Measurements from ENCODE around the gene ZC3H4. TPM values are rescaled to one million over a fixed set of nuclear protein-coding genes. Genes with fewer than 3 reads are reported as not detected.

Gene ZC3H4
- total and polyA plus RNA-seq, 10 of the 15 experiments (the other 5 are each of a cell fraction or from before 2014, with no cell fraction given) = 5.1 to 86.3 (median 15.5) TPM

GRCh38 chr19:47134545-47134944 lies 21.0 kb upstream of the ZC3H4 start (continued):
- no peak for TF ChIP-seq ATF2 (IDR thresholded peaks at IDR 0.05; ENCODE audit: low read length)
- TF ChIP-seq SMC3 (IDR thresholded peaks at IDR 0.05; ENCODE audit: borderline replicate concordance, low read length) = no peak
- TF ChIP-seq YBX1 (IDR thresholded peaks at IDR 0.05) = no peak

- intact Hi-C loops (cut with micrococcal nuclease; ENCODE audit: unreplicated experiment) (no loop called here), in situ Hi-C loops (cut with MboI) (no loop called here)
- 0 out of 2 replicates have a peak overlapping the region, but pooled peaks have one; percentile 16 for H3K9ac ChIP-seq (ENCODE audit: control insufficient read depth, insufficient read depth, low read length)
- POLR2A ChIA-PET = interaction anchor here (0.6 to 4.4 kb wide), 6 partner anchors 10 to 111 kb away, joined by 3 to 45 read pairs (median 3); partner anchors contain the start of gene ZC3H4
- H3K9me3 ChIP-seq (replicated peaks; ENCODE audit: control insufficient read depth, insufficient read depth, low read length) = peaks cover 3% of the 10 kb centered on the region; the same call in 1 of the 3 replicates
- RAD21 ChIA-PET (ENCODE audit: unreplicated experiment) = interaction anchor here (0.7 to 2.5 kb wide), 4 partner anchors 11 to 111 kb away, joined by 3 to 13 read pairs (median 5); partner anchors contain the start of gene ZC3H4
- WGBS (ENCODE audit: insufficient coverage, insufficient replicate concordance, low lambda C conversion rate, missing lambda C conversion rate) = 88% methylated on average over 11 of the region's 11 CpGs
- H3K27me3 ChIP-seq (replicated peaks in 1 of 2; ENCODE audit: control insufficient read depth in 2 of 2, insufficient read depth in 2 of 2, low read length in 1 of 2) = no peaks in the 10 kb centered on the region
- CTCF ChIA-PET = interaction anchor here (1.1 to 4.6 kb wide), 10 partner anchors 14 to 120 kb away, joined by 4 to 32 read pairs (median 18); no protein-coding TSS in a partner anchor
- peaks cover 0 to 2% of the 10 kb centered on the region in 2 experiments; a peak in 3 of 4 replicates for H3K36me3 ChIP-seq (ENCODE audit: control insufficient read depth in 2 of 2, insufficient read depth in 2 of 2, low read length in 1 of 2)
- SMC1A ChIA-PET (ENCODE audit: uncharacterized antibody, unreplicated experiment) = interaction anchor here (0.6 to 3.4 kb wide), 6 partner anchors 19 to 333 kb away, joined by 5 to 26 read pairs (median 16); partner anchors contain the start of gene ZC3H4
- peaks cover 67% of the 10 kb centered on the region for H3K79me2 ChIP-seq (ENCODE audit: control insufficient read depth, insufficient read depth, low read length)
- H4K20me1 ChIP-seq (ENCODE audit: control insufficient read depth, insufficient read depth) = no peaks in the 10 kb centered on the region
- H3K4me1 ChIP-seq (ENCODE audit: control insufficient read depth, insufficient read depth, low read length) = peaks cover 3% of the 10 kb centered on the region; the same call in 1 of the 2 replicates
- peak overlapping the region; percentile 43; the same call in 1 of the 2 replicates for H3K4me3 ChIP-seq
- no peak overlapping the region for H2AFZ ChIP-seq (ENCODE audit: control insufficient read depth, low read depth, low read length)
- H3K27ac ChIP-seq (ENCODE audit: control insufficient read depth, insufficient read depth) = no peak overlapping the region
- H3K4me2 ChIP-seq (ENCODE audit: control insufficient read depth, insufficient read depth) = peak overlapping the region; percentile 45
- FAIRE-seq = no peak
- TSS peak; percentile 44 for BruUV-seq (replicated peaks)
- DNase-seq (ENCODE audit: low read depth, low spot score) = no peak
- TF ChIP-seq TBL1XR1 (IDR thresholded peaks at IDR 0.05; ENCODE audit: low read depth, low read length) = no peak
- no peak for TF ChIP-seq ASH2L (IDR thresholded peaks at IDR 0.05; ENCODE audit: borderline replicate concordance, low read depth)
- no peak for TF ChIP-seq MXI1 (IDR thresholded peaks at IDR 0.05; ENCODE audit: low read depth, low read length)
- no peak for TF ChIP-seq SIN3A (IDR thresholded peaks at IDR 0.05; ENCODE audit: low read depth, low read length)
- 0 out of 2 replicates have a peak, but pooled peaks have one; percentile 8 for TF ChIP-seq NFYB (IDR thresholded peaks at IDR 0.05; ENCODE audit: insufficient read depth, low read depth, low read length)
- TF ChIP-seq KLF5 (IDR thresholded peaks at IDR 0.05; ENCODE audit: partially characterized antibody) = no peak
- TF ChIP-seq MLLT1 (IDR thresholded peaks at IDR 0.05) = peak; percentile 84
- no peak for TF ChIP-seq PAX5 (IDR thresholded peaks at IDR 0.05; ENCODE audit: borderline replicate concordance, low read depth, low read length)
- ATAC-seq = no peak
These were observed 19.5 kb upstream of the ZC3H4 start for GRCh38 chr19:47133021-47133471.

Data from GM12878 (cell line).